Coronary artery (tissue), 2 donors: ENCODE data around the gene MOV10L1.

ENCODE experiments used
- DNase-seq: peaks from one replicate; pipeline ENCODE4 v3.0.0-alpha.2; 2017; ENCODE audit warnings: low spot score
- H3K27ac ChIP-seq, 2 donors: fragments of 200-600 bp; sonication (generic); one replicate each; pipeline ENCODE4 v1.5.1; 2016 to 2019
- H3K4me3 ChIP-seq: fragments of 200-600 bp; sonication (generic); 2 replicates; pipeline ENCODE4 v1.5.1; 2016; ENCODE audit warnings: mild to moderate bottlenecking, moderate library complexity
- CTCF ChIP-seq: fragments of 200-600 bp; sonication (generic); IDR thresholded peaks from one replicate; pipeline ENCODE4 v1.5.1; 2019; ENCODE audit warnings: antibody characterized with exemption

Gene MOV10L1

GRCh38 chr22:50067244-50067643 lies 22.6 kb upstream of the MOV10L1 start:
- Histone ChIP-seq H3K27ac (no peak overlapping the region), H3K4me3 (no peak overlapping the region)
- no peak for TF ChIP-seq CTCF
- DNase-seq, result no peak

- DNase-seq, result no peak
- TF ChIP-seq CTCF, result no peak
- H3K4me3 ChIP-seq, result no peak overlapping the region
- H3K27ac ChIP-seq, result no peak overlapping the region
Measured at GRCh38 chr22:50068096-50068495, 21.7 kb upstream of the MOV10L1 start.

DNA sequence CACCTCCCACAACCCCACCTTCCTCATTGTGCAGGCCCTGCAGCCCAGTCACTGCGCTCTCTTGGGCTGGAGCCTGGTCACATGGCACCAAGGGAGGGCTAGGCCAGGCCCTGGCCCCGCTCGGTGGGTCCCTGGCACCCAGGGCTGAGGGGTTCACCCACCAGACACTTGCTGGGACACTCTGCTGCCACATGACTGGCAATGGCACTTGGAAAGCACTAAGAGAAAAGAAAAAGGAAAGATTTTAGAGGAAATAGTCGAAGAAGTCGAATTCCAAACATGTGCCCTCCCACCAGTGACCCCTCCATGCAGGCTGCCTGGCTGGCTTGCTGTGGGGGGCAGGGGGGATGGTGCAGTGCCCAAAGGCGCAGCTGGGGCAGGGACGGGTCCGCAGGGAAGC lies 19.4 kb upstream of the MOV10L1 start:
- no peak for TF ChIP-seq CTCF
- Histone ChIP-seq H3K4me3 (no peak overlapping the region), H3K27ac (no peak overlapping the region)
- DNase-seq, result no peak

DNA sequence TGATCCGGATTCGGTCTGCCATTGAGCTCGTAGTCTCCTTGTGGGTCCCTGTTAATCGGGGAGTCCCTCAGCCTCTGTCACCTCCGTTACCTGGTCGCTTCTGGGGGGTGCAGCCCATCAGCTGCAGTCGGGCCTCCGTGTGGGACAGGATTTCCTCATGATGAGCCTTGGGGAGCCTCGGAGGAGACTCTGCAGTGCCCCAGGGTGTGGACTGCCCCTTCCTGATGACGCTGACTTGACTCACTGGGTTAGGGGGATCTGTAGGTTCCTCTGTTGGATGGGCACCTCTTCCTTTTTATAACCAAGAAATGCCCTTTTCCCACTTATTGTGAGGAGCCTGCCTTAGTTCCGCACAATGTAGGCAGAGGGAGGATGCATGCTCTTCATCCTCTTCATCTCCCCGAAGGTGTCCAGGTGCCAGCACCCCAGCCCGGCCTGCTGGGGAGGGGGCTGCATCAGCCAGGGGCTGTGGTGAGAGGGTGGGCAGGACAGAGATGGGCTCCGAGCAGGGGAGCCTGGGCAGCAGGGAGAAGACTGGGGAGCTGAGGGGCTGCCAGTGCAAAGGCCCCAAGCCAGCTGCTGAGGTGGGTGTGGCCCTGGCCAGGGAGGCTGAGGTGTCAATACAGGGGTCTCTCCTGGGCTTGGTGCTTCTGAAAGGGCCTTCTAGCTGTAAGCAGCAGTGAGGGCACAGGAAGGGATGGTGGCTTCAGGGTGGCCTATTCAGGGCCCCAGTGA lies 18.2 kb upstream of the MOV10L1 start:
- TF ChIP-seq CTCF, result no peak
- no peak overlapping the region for H3K4me3 ChIP-seq
- DNase-seq, result no peak
- no peak overlapping the region for H3K27ac ChIP-seq

- Histone ChIP-seq H3K27ac (no peak overlapping the region), H3K4me3 (no peak overlapping the region)
- no peak for TF ChIP-seq CTCF
- DNase-seq, result no peak
Measured at GRCh38 chr22:50072167-50072555, 17.6 kb upstream of the MOV10L1 start.

DNA sequence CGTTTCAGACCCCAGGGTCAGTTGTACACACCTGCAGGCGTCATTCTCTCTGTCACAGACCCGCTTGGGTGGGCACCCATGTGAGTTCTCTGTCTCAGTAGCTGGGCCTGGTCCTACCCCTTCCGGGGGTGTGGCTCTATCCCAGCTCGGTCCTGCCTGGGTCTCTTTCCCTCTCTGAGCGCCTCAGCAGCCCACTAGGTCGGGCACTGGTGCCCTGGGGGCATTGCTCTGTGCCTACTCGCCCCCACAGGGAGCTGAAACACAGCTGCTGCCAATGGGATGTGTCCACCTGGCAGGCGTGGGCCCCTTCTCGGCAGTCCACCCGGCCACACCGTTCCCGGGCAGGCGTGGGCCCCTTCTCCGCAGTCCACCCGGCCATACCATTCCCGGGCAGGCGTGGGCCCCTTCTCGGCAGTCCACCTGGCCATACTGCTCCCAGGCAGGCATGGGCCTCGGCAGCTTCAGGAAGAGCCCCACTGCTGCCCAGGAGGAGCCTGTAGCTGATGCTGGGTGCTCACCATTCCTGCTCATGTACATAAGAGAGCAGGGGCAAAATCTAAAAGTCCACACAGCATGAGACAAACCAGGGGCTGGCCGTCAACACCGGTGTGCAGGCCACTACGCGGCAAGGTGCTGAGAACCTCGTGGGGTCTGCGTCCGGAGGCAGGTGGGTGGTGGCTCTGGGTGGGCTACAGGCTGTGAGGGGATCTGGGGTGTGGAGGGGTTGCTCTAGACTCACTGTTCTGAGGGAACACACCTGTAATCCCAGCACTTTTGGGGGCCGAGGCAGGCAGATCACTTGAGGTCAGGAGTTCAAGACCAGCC lies 16.9 kb upstream of the MOV10L1 start:
- no peak for TF ChIP-seq CTCF
- no peak overlapping the region for H3K4me3 ChIP-seq
- H3K27ac ChIP-seq, result no peak overlapping the region
- no peak for DNase-seq

DNA sequence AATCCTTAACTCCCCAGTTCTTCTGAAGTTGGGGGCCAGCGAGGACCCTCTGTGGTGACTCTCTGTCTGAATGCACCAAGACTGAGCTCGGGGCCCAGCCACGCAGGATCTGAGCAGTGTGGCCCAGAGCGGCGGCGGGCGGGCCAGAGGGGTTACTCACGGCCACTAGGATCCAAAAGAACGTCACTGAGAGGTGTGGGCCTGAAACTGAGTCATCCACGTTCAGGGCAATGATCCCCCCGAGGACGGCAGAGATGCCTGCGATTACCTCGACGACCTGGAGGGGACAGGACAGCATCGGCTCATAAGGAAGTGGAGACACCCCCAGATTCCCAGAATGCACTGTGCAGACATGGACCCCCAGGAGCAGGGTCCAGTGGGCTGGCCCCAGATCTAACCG lies 15.8 kb upstream of the MOV10L1 start:
- Histone ChIP-seq H3K4me3 (no peak overlapping the region), H3K27ac (no peak overlapping the region)
- no peak for DNase-seq
- TF ChIP-seq CTCF, result no peak
